ENCODE data around the gene GJD3.
A peak's percentile ranks its signal among the peaks of the same experiment; 100 is the strongest.

DNA sequence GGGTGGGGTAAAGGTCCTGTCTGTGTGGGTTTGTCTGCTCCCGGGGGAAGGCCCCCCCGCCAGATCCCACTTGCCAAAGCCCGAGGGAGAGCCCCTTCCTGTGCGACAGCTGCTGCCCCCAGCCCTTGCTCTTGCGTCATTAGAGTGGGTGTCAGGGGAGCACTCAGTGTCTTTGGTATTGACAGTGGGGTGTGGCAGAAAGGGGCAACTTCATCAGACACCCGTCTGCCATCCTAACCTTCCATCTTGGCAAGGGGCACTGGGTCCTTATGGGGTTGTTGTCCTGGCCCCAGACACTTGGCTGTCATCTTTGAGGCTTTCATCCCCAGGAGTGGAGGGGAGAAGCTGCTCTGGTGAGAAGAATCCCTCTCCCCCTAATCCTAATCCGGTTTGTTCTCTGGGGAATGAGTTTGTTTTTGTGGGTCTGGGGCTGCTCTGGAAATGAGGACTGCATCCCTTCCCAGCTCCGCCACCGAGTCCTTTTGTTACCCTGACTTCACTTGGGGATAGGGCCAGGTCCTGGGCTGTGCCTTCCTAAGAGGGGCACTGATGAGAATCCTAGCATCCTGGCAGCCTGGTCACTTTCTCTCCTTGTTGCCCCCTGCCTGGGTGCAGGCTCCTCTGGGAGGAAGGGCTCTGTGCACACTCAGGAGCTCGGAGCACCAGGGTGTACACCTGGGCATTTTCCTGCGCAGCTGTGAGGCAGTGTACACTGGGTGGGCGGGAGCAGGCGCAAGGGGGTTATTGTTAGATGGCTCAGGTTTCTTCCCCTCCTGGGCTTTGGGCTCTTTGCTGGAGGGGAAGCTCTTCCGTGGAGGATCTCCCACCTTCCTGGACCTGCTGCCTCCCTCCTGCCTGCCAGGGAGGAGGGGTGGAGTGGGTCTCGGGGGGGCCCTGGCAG lies 21.1 kb downstream of the GJD3 start:
- TF ChIP-seq, protein P1, sequence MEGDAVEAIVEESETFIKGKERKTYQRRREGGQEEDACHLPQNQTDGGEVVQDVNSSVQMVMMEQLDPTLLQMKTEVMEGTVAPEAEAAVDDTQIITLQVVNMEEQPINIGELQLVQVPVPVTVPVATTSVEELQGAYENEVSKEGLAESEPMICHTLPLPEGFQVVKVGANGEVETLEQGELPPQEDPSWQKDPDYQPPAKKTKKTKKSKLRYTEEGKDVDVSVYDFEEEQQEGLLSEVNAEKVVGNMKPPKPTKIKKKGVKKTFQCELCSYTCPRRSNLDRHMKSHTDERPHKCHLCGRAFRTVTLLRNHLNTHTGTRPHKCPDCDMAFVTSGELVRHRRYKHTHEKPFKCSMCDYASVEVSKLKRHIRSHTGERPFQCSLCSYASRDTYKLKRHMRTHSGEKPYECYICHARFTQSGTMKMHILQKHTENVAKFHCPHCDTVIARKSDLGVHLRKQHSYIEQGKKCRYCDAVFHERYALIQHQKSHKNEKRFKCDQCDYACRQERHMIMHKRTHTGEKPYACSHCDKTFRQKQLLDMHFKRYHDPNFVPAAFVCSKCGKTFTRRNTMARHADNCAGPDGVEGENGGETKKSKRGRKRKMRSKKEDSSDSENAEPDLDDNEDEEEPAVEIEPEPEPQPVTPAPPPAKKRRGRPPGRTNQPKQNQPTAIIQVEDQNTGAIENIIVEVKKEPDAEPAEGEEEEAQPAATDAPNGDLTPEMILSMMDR (IDR thresholded peaks at IDR 0.05) = no peak
- TF ChIP-seq EP300 (IDR thresholded peaks at IDR 0.05) (peak in 1 of 2 donors; percentile 48), POLR2A (IDR thresholded peaks at IDR 0.05) (peak in 1 of 2 donors; percentile 9)

Measured in tibial nerve (tissue), 4 donors.